HG02840 (cell line): ENCODE results near the gene KLRF2.
"Not testable (repeated sequence)": the region's sequence is repeated elsewhere in the genome, so short reads cannot be mapped to it uniquely, and the experiment has no call there.

Experiments
- ATAC-seq: cut with Tn5 transposase; IDR thresholded peaks from one replicate; pipeline ENCODE4 v1.9.1; 2021; ENCODE audit warnings: mild to moderate bottlenecking, moderate library complexity, moderate number of reproducible peaks; ENCODE audit not compliant: unreplicated experiment, low FRiP score

Gene KLRF2, protein sequence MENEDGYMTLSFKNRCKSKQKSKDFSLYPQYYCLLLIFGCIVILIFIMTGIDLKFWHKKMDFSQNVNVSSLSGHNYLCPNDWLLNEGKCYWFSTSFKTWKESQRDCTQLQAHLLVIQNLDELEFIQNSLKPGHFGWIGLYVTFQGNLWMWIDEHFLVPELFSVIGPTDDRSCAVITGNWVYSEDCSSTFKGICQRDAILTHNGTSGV

DNA sequence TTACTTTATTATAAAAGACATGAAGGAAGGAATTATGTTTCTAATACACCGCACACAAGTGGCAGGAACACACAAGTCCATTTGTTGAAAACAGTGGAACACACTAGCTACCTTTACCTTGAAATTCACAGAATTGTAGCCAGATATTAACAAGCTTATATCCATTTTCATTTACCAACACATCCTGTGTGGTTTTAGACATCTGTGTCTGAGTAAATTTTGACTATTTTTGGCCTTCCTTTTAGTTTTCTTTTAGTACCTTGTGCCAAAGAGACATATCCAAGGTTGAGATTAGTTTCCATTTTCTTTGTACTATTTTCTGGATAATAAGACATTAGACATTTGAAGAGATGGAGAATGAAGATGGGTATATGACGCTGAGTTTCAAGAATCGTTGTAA, at the start of gene KLRF2:
TSS of gene KLRF2 (plus strand) at position 244 of the 400 bp plus-strand sequence. CDS start at position 351, 107 bp downstream.
- ATAC-seq, result no peak

DNA sequence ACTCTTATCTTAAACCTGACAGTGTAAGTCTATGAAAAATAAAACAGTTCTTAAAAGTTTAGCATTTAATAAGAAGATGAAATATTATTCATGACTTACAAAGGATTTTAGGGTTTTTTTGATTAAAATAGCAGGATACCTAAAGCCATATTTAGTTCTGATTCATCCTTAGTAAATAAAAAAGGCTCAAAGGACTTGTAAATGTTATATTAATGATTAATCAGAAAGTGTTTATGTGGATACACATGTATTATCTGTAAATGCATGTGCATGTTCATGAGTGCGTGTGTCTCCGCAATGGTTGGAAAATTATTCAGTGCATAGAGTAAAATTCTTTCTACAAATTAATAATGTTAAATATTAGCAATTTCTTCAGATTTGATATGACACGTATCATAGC, 49.6 kb upstream of the KLRF2 start:
- no peak for ATAC-seq

DNA sequence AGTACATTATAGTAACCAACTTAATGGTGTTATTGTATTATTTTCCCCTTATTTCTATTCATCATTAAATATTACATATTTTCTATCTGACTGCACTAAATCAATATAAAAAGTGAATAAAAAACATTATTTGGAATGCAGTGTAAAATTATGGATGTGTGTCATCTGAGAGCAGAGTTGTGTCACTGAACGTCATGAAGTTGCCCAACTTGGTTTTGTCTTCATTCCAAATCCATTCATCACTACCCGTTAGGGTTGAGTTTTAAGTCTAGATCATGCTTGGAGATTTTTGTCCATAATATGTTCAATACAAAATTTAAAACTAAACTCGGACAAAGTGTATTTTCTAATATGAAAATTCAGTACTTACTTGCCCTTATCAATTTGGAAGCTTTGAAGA, 37.9 kb upstream of the KLRF2 start:
- no peak for ATAC-seq

DNA sequence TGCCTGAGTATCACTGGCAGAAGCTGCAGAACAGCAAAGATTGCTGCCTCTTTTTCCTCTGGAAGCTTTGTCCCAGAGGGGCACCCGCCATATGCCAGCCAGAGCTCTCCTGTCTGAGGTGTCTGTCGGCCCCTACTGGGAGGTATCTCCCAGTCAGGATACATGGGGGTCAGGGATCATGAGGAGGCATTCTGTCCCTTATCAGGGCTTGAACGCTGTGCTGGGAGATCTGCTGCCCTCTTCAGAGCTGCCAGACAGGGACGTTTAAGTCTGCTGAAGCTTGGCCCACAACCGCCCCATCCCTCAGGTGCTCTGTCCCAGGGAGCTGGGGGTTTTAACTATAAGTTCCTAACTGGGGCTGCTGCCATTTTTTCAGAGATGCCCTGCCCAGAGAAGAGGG, 32.4 kb upstream of the KLRF2 start:
- no peak for ATAC-seq

DNA sequence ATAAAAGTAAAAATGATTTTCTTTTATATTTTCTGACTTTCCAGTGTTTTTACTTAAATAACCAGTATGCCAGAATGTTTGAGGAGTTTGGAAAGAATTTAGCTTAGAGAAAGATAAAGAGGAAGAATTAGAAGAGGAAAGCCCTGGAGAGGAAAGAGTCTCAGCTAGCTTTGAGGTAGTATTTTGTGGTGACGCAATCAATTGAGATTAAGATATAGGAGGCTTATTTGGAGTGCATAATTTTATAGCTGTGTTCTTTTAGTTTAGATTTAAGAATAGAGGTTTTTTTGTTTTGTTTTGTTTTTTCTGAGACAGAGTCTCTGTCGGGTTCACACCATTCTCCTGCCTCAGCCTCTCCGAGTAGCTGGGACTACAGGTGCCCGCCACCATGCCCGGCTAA, 30.2 kb upstream of the KLRF2 start:
- no peak for ATAC-seq

DNA sequence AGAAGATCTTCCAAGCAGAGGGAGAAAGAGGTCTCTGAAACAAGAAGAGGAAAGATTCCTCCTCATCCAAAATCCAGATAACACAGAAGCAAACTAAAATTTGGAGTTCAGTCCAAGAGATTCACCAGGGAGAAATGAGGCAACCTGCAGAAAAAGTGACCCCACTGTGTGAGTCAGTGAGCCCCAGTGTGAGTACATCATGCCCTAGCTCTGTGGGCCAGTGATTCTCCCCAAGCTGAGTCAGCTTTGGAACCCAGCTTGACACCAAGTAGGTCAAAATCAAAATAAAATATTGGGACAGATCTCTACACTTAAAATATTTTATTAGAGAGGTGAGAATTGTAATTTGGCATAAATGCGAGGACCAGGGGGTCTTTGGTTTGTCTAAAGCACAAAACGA, 29.4 kb upstream of the KLRF2 start:
- no peak for ATAC-seq

DNA sequence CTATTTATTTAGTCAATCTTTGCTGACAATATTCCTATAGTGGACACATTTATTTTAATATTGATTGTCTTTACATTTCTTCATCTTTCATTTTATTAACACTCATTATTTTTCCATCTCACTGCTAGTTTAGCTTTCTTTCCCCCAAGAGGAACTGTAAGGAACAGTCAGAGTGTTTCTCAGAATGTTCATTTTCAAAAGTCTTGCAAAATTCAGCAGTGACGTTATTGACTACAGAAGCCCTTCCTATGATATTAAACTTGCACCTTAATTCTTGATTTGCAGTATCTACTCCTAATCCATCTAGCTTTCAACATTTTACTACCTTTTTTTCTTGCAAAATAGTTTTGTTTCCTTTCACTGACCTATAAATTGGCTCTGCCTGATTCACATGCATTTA, 25.1 kb upstream of the KLRF2 start:
- ATAC-seq, result no peak

DNA sequence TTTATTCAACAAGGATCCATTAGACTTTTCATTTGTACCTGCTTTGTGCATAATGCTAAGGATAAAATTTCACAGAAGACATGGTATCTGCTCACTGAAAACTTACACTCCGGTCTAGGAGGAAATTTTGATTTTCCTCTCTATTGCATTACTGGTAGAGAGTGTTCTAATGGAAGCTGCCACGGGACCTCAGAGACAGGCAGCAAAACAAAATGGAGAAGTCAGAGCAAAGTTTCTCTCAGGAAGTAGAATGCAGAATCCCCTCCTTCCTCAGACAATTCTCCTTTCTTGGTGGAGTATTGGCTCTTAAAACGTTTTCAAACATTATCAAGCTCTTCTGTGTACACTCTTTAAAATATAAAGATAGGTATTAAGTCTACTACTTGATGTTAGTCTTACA, 24.4 kb upstream of the KLRF2 start:
- no peak for ATAC-seq

DNA sequence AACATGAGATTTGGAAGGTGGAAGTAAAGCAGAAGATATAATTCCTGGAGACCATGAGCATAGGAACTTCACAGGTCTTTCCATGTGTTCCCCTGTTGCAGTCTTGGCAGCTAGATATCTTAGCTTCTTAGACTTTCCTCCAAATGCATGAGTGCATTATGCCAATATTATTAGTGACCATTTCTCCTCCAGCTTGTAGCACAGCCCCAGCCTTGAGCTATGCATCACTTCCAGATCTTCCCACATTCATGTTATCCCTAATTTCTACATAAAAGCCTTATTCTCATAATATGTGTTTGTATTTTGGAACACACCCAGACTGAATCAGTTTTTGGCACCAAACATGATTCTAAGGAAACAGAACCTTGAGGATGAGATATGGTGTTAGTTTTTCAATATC, 23.2 kb upstream of the KLRF2 start:
- no peak for ATAC-seq

DNA sequence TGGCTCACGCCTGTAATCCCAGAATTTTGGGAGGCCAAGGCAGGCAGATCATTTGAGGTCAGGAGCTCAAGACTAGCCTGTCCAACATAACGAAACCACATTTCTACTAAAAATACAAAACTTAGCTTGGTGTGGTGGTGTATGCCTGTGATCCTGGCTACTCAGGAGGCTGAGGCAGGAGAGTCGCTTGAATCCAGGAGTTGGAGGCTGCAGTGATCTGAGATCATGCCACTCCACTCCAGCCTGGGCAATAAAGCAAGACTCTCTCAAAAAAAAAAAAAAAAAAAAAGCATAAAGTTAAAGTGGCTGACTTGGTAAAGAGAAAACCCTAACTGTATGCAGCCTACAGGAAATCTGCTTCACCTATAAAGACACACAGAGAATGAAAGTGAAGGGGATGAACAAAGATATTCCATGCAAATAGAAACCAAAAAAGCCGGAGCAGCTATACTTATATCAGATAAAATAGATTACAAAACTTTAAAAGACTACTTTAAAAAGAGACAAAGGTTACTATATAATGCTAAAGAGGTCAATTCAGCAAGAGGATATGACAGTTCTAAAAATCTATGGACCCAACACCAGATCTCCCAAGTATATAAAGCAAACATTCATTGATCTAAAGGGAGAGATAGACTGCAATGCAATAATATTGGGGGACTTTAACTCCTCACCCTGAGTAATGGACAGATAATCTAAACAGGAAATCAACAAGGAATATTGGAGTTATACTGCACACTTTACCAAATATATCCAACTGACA, 16.2 kb upstream of the KLRF2 start:
- ATAC-seq, result no peak

DNA sequence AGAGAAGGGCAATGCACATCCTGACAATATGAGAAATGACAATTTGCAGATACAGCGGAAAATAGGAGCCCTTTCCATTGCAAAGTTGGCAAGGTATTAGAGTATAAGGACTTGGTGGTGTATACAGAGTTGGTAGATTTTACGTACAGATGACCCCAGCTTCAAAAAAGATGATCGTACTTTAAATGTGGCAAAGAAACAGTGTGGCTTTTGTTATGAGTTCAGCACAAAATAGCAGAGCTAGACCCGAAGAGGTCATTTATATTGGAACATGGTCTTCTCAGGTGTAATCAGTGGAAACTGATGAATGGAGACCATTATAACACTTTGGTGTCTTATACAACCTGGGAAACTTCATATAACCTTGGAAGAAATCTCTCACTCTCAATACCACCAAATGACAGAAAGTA, 14.4 kb upstream of the KLRF2 start:
- ATAC-seq, result no peak

DNA sequence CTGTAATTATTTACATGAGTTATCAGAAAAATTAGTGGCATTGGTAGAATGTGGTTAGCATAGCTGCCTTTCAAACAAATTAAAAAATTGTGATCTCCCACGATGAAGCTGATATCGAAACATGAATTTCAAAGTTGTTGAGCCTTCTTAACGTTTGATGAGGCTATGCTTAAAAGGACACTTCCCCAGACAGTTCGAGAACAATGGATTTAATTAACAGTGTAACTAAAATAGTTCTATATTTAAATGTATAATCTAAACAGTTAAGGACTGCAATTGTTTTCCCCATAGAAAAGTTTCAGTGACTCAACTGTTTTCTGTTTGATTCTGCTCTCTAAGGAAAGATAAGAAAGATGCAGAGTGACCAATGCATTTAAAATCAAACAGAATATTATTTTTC, 13.8 kb upstream of the KLRF2 start:
- no peak for ATAC-seq

DNA sequence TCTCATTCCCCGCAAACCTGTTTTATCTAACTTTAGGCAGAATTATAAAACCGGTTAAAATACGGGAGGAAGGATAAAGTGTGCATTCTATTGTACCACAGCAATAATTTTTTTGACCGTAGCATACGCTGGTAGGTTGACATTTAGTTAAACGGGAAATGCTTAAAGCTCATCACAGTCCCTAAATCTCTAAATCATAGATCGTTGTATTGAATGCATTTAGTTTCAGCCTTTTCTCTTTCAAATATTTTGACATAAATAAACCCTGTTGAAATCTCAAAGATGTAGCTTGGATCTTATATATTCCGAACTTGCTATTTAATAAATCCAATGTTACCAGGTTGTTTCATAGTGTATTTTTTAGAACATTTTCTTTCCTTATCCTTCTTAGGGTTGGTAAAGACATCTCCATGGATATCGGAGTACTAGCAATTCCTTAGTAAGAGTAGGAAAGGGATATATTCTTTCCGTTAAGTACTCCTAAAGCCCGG, 12.9 kb upstream of the KLRF2 start:
- no peak for ATAC-seq

DNA sequence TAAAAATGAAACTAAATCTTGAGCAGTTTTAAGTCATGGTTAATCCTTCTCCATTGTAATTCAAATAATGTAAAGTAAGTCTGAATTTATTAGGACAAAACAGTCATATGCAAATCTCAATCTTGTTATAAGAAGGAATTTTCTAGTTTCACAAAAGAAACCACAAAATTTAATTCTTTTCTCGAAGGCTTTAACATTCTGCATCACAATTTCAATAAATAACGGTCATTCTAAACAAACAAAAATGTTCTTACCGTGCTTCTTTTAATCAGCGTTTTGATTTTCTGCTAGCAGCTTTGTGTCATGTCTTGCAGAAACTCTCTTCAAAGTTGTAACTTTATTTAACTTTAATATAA, 12.4 kb upstream of the KLRF2 start:
- ATAC-seq, result no peak

DNA sequence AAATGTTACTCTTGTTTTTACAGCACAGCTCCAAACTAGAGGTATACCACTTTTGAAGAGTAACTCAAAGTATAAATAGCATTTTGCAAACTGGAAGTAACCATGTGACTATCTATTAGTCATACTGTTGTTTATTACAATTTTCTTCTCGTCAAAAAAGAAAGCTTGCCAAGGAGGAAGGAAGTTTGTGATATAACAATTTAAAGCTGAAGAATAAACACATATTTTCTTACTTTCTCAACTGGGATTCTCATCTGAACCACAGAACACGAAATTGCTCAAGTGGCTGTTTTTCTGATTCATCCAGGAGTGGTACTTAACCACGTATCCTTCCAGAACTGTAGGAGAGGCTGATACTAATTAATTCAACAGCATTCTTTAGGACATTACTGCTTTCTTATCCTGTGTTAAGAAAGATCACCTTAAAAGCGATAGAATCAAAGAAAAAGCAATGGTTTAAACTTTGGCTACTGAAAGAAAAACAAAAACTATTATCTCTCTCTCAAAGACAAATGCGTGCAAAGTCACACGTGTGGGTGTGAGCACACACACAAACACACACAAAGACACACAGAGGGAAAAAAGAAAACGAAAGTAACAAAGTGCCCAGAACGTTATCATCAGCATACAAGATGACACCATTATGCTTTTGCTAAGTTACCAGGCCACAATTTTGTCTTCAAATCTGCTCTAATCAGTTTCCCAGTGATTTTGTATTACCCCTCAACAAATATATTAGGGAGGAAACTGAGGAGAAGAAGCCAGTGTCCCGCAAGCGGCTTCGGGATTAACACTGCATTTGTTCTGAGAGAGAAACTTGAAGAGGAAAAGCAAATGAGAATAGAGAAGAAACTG, 11.8 kb upstream of the KLRF2 start, which contains the start of gene CLEC2B:
TSS of gene CLEC2B (minus strand) at position 48 of the 855 bp plus-strand sequence.
- no peak for ATAC-seq

DNA sequence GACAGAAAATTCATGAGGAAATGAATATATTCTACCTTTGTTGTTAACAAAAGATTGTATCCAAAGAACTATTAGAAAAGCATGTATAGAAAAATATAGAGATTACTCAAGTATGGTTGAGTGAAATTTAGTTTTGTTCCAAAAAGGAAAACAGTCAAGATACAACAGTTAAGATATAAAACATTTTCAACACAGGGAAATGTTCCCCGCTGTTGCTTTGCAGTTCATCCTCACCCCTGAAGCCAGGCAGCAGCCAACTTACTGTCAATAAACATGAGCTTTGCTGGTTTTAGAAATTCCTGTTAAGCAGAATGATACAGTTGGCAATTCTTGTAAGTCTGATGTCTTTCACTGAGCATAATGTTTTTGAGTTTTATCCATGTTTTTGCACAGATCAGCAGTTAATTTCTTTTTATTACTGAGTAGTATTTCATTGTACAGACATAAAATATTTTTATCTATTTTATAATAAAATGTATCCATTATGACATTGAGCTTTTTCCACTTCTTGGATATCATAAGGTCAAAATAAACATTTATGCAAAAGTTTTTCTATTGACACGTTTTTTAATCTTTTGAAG, 10.9 kb upstream of the KLRF2 start:
- no peak for ATAC-seq

DNA sequence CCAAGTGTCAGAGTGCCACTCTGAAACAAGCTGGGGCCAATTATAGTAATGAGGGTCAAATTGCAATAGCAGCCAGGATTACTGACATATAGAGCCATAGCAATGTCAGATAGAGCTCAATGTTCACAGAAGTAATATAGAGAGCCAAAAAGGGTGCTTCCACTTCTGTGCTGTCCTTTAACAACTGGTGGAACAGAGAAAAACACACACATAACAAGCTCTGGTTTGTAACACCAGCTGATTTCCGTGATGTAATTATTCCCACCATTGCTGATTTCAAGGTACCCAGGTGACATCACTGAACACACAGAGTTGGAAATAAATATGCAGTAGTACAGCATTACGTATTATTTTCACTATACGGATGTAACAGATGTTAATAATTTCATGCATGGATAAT, 9.1 kb upstream of the KLRF2 start:
- ATAC-seq, result no peak

DNA sequence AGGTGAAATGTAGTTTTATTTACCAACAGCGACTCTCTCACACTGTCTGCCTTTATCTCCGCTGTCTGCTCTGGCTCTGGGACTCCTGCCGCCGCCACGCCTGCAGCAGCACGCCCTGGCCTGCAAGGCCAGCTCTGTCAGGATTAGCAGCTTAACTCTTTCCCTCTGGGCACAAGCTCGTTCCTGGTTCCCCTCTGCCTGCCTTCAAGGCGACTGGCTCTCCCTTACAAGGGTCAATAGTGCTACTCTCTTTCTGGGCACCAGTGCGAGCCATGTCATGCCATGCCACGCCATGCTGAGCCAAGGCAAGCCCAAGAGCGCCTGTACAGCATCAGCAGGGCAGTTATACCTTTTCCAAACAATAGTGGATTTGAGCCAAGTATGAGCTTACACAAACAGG, 8.5 kb upstream of the KLRF2 start:
- no peak for ATAC-seq

DNA sequence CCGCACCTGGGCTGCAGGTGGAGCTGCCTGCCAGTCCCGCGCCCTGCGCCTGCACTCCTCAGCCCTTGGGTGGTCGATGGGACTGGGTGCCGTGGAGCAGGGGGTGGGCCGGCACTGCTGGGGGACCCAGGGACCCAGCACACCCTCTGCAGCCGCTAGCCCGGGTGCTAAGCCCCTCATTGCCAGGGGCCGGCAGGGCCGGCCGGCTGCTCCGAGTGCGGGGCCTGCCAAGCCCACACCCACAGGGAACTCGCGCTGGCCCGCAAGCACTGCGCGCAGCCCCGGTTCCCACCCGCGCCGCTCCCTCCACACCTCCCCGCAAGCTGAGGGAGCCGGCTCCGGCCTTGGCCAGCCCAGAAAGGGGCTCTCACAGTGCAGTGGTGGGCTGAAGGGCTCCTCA, 5.2 kb upstream of the KLRF2 start:
- ATAC-seq, result not testable (repeated sequence)

DNA sequence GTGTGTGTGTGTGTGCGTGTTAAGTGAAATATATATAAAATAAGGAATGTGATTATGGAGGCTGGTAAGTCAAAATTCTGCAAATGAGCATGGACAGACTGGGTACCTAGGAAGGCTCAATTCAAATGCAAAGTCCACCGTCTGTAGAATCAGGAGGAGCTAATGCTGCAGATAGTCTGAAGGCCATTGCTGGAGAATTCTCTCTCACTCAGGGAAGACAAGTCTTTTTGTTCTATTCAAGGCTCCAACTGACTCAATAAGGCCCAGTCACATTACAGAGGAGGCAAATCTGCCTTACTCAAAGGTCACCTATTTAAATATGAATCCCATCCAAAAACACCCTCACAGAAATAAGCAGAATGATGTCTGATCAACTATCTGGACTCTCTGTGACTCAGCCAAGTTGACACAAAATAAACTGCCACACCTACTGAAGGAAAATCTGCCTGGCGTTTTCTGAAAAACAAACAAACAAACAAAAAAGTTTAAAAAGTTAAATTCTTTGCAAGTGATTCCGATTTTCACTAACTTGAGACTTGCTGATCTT, 684 bp upstream of the KLRF2 start:
- no peak for ATAC-seq

DNA sequence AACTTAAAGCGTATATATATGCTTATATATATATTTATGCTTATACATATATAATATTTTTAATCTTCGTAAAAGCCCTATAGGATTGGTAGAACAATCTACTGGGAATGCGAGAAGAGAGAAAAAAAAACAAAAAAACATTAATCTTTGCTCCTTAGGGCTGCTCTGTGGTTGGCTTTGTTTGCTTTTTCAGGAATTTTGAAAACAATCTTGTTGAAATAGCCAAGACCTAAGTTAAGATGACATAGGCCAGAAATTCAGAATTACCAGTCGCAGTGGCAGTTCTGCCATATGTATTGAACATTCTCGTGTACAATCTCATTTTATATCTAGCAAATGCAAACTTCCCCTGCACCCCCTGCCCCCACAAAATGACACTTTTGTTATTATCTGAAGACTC, 699 bp downstream of the KLRF2 start:
- ATAC-seq, result no peak
